ENCODE results near the gene PDK4.

The PDK4 gene

GRCh38 chr7:95602421-95602820 lies 6.1 kb upstream of the PDK4 start:
- TF ChIP-seq TAF1 (IDR thresholded peaks at IDR 0.05; ENCODE audit: borderline replicate concordance, low read depth, low read length) (no peak), POLR2AphosphoS5 (IDR thresholded peaks at IDR 0.05; ENCODE audit: low read depth, low read length) (no peak), POLR2A (IDR thresholded peaks at IDR 0.05; ENCODE audit: low read depth, low read length) (no peak)
- DNase-seq (ENCODE audit: insufficient read length) (no peak), FAIRE-seq (no peak)

- no peak for FAIRE-seq
- DNase-seq (ENCODE audit: insufficient read length) = no peak
- TF ChIP-seq POLR2AphosphoS5 (IDR thresholded peaks at IDR 0.05; ENCODE audit: low read depth, low read length) (no peak), TAF1 (IDR thresholded peaks at IDR 0.05; ENCODE audit: borderline replicate concordance, low read depth, low read length) (no peak), POLR2A (IDR thresholded peaks at IDR 0.05; ENCODE audit: low read depth, low read length) (no peak)
These were observed 5.0 kb upstream of the PDK4 start for GRCh38 chr7:95601316-95601715.

- TF ChIP-seq POLR2A (IDR thresholded peaks at IDR 0.05; ENCODE audit: low read depth, low read length) = no peak
- TF ChIP-seq TAF1 (IDR thresholded peaks at IDR 0.05; ENCODE audit: borderline replicate concordance, low read depth, low read length) = no peak
- no peak for TF ChIP-seq POLR2AphosphoS5 (IDR thresholded peaks at IDR 0.05; ENCODE audit: low read depth, low read length)
- DNase-seq (ENCODE audit: insufficient read length) (no peak), FAIRE-seq (no peak)
These were observed 2.8 kb upstream of the PDK4 start for GRCh38 chr7:95599069-95599468.

GRCh38 chr7:95598511-95598910 lies 2.2 kb upstream of the PDK4 start:
- DNase-seq (ENCODE audit: insufficient read length) (no peak), FAIRE-seq (no peak)
- TF ChIP-seq POLR2AphosphoS5 (IDR thresholded peaks at IDR 0.05; ENCODE audit: low read depth, low read length) (no peak), TAF1 (IDR thresholded peaks at IDR 0.05; ENCODE audit: borderline replicate concordance, low read depth, low read length) (no peak), POLR2A (IDR thresholded peaks at IDR 0.05; ENCODE audit: low read depth, low read length) (no peak)

GRCh38 chr7:95595746-95596197 lies 544 bp downstream of the PDK4 start:
- TF ChIP-seq POLR2A (IDR thresholded peaks at IDR 0.05; ENCODE audit: low read depth, low read length) (no peak), POLR2AphosphoS5 (IDR thresholded peaks at IDR 0.05; ENCODE audit: low read depth, low read length) (no peak)
- no peak for DNase-seq (ENCODE audit: insufficient read length)
- no peak for FAIRE-seq

GRCh38 chr7:95594185-95594584 lies 2.1 kb downstream of the PDK4 start:
- TF ChIP-seq POLR2AphosphoS5 (IDR thresholded peaks at IDR 0.05; ENCODE audit: low read depth, low read length) = no peak
- no peak for TF ChIP-seq TAF1 (IDR thresholded peaks at IDR 0.05; ENCODE audit: borderline replicate concordance, low read depth, low read length)
- TF ChIP-seq POLR2A (IDR thresholded peaks at IDR 0.05; ENCODE audit: low read depth, low read length) = no peak
- DNase-seq (ENCODE audit: insufficient read length) (no peak), FAIRE-seq (no peak)

- no peak for FAIRE-seq
- no peak for DNase-seq (ENCODE audit: insufficient read length)
- no peak for TF ChIP-seq TAF1 (IDR thresholded peaks at IDR 0.05; ENCODE audit: borderline replicate concordance, low read depth, low read length)
These were observed 3.0 kb downstream of the PDK4 start for GRCh38 chr7:95593343-95593742.

GRCh38 chr7:95592570-95592969 lies 3.7 kb downstream of the PDK4 start:
- TF ChIP-seq POLR2A (IDR thresholded peaks at IDR 0.05; ENCODE audit: low read depth, low read length) (no peak), POLR2AphosphoS5 (IDR thresholded peaks at IDR 0.05; ENCODE audit: low read depth, low read length) (no peak), TAF1 (IDR thresholded peaks at IDR 0.05; ENCODE audit: borderline replicate concordance, low read depth, low read length) (no peak)
- FAIRE-seq (no peak), DNase-seq (ENCODE audit: insufficient read length) (no peak)

GRCh38 chr7:95590387-95591248 lies 5.7 kb downstream of the PDK4 start:
- FAIRE-seq = no peak
- DNase-seq (ENCODE audit: insufficient read length) = no peak
- TF ChIP-seq TAF1 (IDR thresholded peaks at IDR 0.05; ENCODE audit: borderline replicate concordance, low read depth, low read length) (no peak), POLR2A (IDR thresholded peaks at IDR 0.05; ENCODE audit: low read depth, low read length) (no peak), POLR2AphosphoS5 (IDR thresholded peaks at IDR 0.05; ENCODE audit: low read depth, low read length) (no peak)

GRCh38 chr7:95589766-95590165 lies 6.5 kb downstream of the PDK4 start:
- no peak for FAIRE-seq
- DNase-seq (ENCODE audit: insufficient read length) = no peak
- no peak for TF ChIP-seq TAF1 (IDR thresholded peaks at IDR 0.05; ENCODE audit: borderline replicate concordance, low read depth, low read length)

GRCh38 chr7:95589031-95589430 lies 7.3 kb downstream of the PDK4 start:
- DNase-seq (ENCODE audit: insufficient read length) (no peak), FAIRE-seq (no peak)
- no peak for TF ChIP-seq POLR2AphosphoS5 (IDR thresholded peaks at IDR 0.05; ENCODE audit: low read depth, low read length)
- no peak for TF ChIP-seq TAF1 (IDR thresholded peaks at IDR 0.05; ENCODE audit: borderline replicate concordance, low read depth, low read length)
- TF ChIP-seq POLR2A (IDR thresholded peaks at IDR 0.05; ENCODE audit: low read depth, low read length) = no peak

- TF ChIP-seq TAF1 (IDR thresholded peaks at IDR 0.05; ENCODE audit: borderline replicate concordance, low read depth, low read length) (no peak), POLR2A (IDR thresholded peaks at IDR 0.05; ENCODE audit: low read depth, low read length) (no peak)
- FAIRE-seq (no peak), DNase-seq (ENCODE audit: insufficient read length) (no peak)
These were observed 9.4 kb downstream of the PDK4 start for GRCh38 chr7:95586951-95587301.

- no peak for FAIRE-seq
- TF ChIP-seq TAF1 (IDR thresholded peaks at IDR 0.05; ENCODE audit: borderline replicate concordance, low read depth, low read length) (no peak), POLR2AphosphoS5 (IDR thresholded peaks at IDR 0.05; ENCODE audit: low read depth, low read length) (no peak), POLR2A (IDR thresholded peaks at IDR 0.05; ENCODE audit: low read depth, low read length) (no peak)
- no peak for DNase-seq (ENCODE audit: insufficient read length)
These were observed 10.9 kb downstream of the PDK4 start for GRCh38 chr7:95585426-95585789.
